K562 (cell line): ENCODE results near the gene ST6GALNAC2. TPM values are rescaled to one million over a fixed set of nuclear protein-coding genes. Genes with fewer than 3 reads are reported as not detected.

Source experiments
- CHCHD3 ChIP-seq: fragments of 250-450 bp; sonication (Bioruptor Pico); IDR thresholded peaks from 2 replicates; pipeline ENCODE4 v2.1.2; 2022; ENCODE audit warnings: mild to moderate bottlenecking
- ELF4 ChIP-seq: fragments of 450-650 bp; formaldehyde crosslinking; IDR thresholded peaks from 2 replicates; pipeline ENCODE4 v1.4.0; 2022; ENCODE audit warnings: missing genetic modification characterization
- ETS2 ChIP-seq: IDR thresholded peaks from 2 replicates; pipeline ENCODE4 v1.6.1; 2016; ENCODE audit warnings: borderline replicate concordance, missing genetic modification characterization, mild to moderate bottlenecking, moderate library complexity, missing compliant biosample characterization; ENCODE audit not compliant: poor library complexity, severe bottlenecking
- HEY1 ChIP-seq: fragments of 250-450 bp; sonication (Bioruptor Pico); IDR thresholded peaks from 2 replicates; pipeline ENCODE4 v1.5.0; 2020; ENCODE audit warnings: mild to moderate bottlenecking, moderate library complexity, borderline replicate concordance
- HNRNPUL1 ChIP-seq: fragments of 200-400 bp; formaldehyde crosslinking; IDR thresholded peaks from 2 replicates; pipeline ENCODE4 v1.6.1; 2017; ENCODE audit warnings: low read length
- MCM3 ChIP-seq: fragments of 450-650 bp; IDR thresholded peaks from 2 replicates; pipeline ENCODE4 v1.6.1; 2016
- NFIC ChIP-seq: fragments of 450-650 bp; IDR thresholded peaks from 2 replicates; pipeline ENCODE4 v1.6.1; 2017; ENCODE audit warnings: mild to moderate bottlenecking, inconsistent platforms
- PTRF ChIP-seq: fragments of 450-650 bp; IDR thresholded peaks from 2 replicates; pipeline ENCODE4 v1.6.1; 2016; ENCODE audit warnings: mild to moderate bottlenecking, missing genetic modification characterization, missing compliant biosample characterization
- RFX5 ChIP-seq: IDR thresholded peaks from 2 replicates; pipeline ENCODE4 v1.6.1; 2011; ENCODE audit warnings: low read depth, mild to moderate bottlenecking, improper control_type of control experiment, low read length
- SMAD4 ChIP-seq: fragments of 250-450 bp; sonication (Bioruptor Pico); conservative IDR thresholded peaks from 2 replicates; pipeline ENCODE4 v1.8.0; 2021; ENCODE audit warnings: inconsistent platforms, mild to moderate bottlenecking, moderate library complexity
- ZNF316 ChIP-seq: fragments of 450-650 bp; IDR thresholded peaks from 2 replicates; pipeline ENCODE4 v1.6.1; 2016
- ZNF408 ChIP-seq: fragments of 250-450 bp; sonication (Bioruptor Pico); IDR thresholded peaks from 2 replicates; pipeline ENCODE4 v1.4.0; 2020; ENCODE audit warnings: low read depth, mild to moderate bottlenecking, moderate library complexity
- ZNF57 ChIP-seq: fragments of 450-650 bp; formaldehyde crosslinking; IDR thresholded peaks from 2 replicates; pipeline ENCODE4 v1.4.0; 2020; ENCODE audit warnings: mild to moderate bottlenecking, moderate library complexity
- polyA plus RNA-seq, 8 experiments: library from polyadenylated mRNA; depleted of rRNA in 4 of 8; stranded (reverse) in 5 of 8; unstranded in 3 of 8; fragments of >200 nt; fragmentation: Nextera tagmentation in 2 of 8; fragmentation: Illumina TruSeq in 1 of 8; extraction: Ambion mirVana in 2 of 8; extraction: Trizol in 1 of 8; gene quantifications; 2 replicates each; pipeline versions ENCODE4 v1.2.1 to v1.2.3, GENCODE V29; 2011 to 2014; ENCODE audit warnings: inconsistent platforms in 1 of 8, missing spikeins in 1 of 8
- total RNA-seq, 7 experiments: library from RNA; depleted of rRNA in 6 of 7; stranded (reverse); fragments of >200 nt in 6 of 7; fragmentation: Illumina TruSeq in 2 of 7; extraction: Trizol in 2 of 7; gene quantifications; 2 replicates each; pipeline versions ENCODE4 v1.2.1 to v1.2.3, GENCODE V29; 2011 to 2021; ENCODE audit warnings: low replicate concordance in 1 of 7
- TF ChIP-seq, protein P1 (sequence below): fragments of 250-450 bp; sonication (Bioruptor Pico); IDR thresholded peaks from 2 replicates; pipeline ENCODE4 v1.8.0; 2021; ENCODE audit warnings: borderline replicate concordance, mild to moderate bottlenecking, moderate library complexity; ENCODE audit not compliant: poor library complexity, severe bottlenecking
- TF ChIP-seq, protein P2 (sequence below): fragments of 200-800 bp; sonication (Bioruptor generic); IDR thresholded peaks from 2 replicates; pipeline ENCODE4 v1.6.1; 2017; ENCODE audit warnings: missing genetic modification characterization, missing compliant biosample characterization
- TF ChIP-seq, protein P3 (sequence below): fragments of 250-450 bp; sonication (Bioruptor Pico); IDR thresholded peaks from 2 replicates; pipeline ENCODE4 v1.5.0; 2020; ENCODE audit warnings: mild to moderate bottlenecking
- TF ChIP-seq, protein P4 (sequence below): sonication (generic); formaldehyde crosslinking; IDR thresholded peaks from 2 replicates; pipeline ENCODE4 v1.8.0; 2022; ENCODE audit warnings: mild to moderate bottlenecking, missing genetic modification reagents
- TF ChIP-seq, protein P5 (sequence below): fragments of 450-650 bp; formaldehyde crosslinking; conservative IDR thresholded peaks from 2 replicates; pipeline ENCODE4 v1.4.0; 2022; ENCODE audit warnings: mild to moderate bottlenecking, missing genetic modification characterization
- TF ChIP-seq, protein P6 (sequence below): fragments of 250-450 bp; sonication (Bioruptor Pico); IDR thresholded peaks from 2 replicates; pipeline ENCODE4 v1.4.0; 2020; ENCODE audit warnings: mild to moderate bottlenecking, moderate library complexity

Gene ST6GALNAC2
- total and polyA plus RNA-seq, 9 of the 15 experiments (the other 6 are each of a cell fraction or from before 2014, with no cell fraction given) = 0.18 TPM; not detected in 8

DNA sequence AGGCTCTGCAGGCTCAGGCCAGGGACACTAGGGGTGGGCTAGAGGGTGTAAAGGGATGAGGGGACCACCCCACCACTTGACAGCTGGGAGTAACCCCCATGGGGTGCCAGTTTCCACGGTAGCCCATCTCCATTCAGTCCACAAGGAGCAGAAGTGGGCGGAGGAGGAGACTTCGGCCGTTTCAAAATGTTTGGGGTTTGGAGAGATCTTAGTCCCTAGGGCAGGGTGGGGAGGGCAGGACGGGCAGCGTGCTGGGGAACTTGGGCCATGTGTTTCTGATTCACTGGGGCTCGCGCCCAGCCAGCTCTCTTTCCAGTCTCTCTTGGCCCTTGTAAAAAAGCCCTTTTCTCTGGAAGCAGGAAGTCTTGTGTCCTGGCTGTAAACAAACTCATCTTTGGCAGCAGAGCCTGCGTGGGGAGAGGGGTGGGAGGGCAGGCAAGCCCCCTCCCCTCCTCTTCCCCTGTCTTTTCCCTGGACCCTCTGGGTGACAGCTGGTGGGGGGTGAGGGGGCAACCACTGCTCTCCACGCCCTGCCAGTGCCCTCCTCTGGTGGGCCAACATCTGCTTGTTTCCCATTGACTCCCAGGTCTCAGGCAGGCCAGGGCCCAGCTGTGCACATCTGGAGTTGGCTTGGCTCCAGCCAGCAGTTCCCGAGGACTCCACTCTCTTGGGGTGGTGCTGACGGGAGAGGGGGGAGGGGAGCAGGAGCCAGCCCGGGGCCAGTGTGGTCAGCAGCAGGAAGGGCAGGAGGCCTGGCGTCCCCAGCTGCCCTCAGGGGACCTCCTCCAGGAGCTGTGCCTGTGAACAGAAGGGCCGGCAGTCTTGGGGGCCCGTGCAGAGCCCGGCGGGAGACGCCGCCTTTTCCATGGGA, 56.2 kb downstream of the ST6GALNAC2 start (continued):
- TF ChIP-seq, protein P1, sequence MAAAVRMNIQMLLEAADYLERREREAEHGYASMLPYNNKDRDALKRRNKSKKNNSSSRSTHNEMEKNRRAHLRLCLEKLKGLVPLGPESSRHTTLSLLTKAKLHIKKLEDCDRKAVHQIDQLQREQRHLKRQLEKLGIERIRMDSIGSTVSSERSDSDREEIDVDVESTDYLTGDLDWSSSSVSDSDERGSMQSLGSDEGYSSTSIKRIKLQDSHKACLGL = no peak
- TF ChIP-seq, protein P2, sequence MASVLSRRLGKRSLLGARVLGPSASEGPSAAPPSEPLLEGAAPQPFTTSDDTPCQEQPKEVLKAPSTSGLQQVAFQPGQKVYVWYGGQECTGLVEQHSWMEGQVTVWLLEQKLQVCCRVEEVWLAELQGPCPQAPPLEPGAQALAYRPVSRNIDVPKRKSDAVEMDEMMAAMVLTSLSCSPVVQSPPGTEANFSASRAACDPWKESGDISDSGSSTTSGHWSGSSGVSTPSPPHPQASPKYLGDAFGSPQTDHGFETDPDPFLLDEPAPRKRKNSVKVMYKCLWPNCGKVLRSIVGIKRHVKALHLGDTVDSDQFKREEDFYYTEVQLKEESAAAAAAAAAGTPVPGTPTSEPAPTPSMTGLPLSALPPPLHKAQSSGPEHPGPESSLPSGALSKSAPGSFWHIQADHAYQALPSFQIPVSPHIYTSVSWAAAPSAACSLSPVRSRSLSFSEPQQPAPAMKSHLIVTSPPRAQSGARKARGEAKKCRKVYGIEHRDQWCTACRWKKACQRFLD (CRISPR knock-in tag) = peak; percentile 79; the same call in 1 of the 2 replicates
- TF ChIP-seq, protein P3, sequence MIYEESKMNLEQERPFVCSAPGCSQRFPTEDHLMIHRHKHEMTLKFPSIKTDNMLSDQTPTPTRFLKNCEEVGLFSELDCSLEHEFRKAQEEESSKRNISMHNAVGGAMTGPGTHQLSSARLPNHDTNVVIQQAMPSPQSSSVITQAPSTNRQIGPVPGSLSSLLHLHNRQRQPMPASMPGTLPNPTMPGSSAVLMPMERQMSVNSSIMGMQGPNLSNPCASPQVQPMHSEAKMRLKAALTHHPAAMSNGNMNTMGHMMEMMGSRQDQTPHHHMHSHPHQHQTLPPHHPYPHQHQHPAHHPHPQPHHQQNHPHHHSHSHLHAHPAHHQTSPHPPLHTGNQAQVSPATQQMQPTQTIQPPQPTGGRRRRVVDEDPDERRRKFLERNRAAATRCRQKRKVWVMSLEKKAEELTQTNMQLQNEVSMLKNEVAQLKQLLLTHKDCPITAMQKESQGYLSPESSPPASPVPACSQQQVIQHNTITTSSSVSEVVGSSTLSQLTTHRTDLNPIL (CRISPR knock-in tag) = no peak; the same call in 1 of the 2 replicates
- no peak; the same call in 1 of the 2 replicates for TF ChIP-seq SMAD4 (CRISPR knock-in tag)
- TF ChIP-seq ZNF57 (CRISPR knock-in tag) = no peak
- peak; percentile 98 for TF ChIP-seq NFIC
- TF ChIP-seq, protein P4, sequence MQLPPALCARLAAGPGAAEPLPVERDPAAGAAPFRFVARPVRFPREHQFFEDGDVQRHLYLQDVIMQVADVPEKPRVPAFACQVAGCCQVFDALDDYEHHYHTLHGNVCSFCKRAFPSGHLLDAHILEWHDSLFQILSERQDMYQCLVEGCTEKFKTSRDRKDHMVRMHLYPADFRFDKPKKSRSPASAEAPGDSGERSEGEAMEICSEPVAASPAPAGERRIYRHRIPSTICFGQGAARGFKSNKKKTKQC (CRISPR knock-in tag) = no peak
- no peak for TF ChIP-seq PTRF (tag)
- TF ChIP-seq CHCHD3 (CRISPR knock-in tag) = no peak
- TF ChIP-seq RFX5 = no peak
- no peak for TF ChIP-seq HNRNPUL1
- TF ChIP-seq HEY1 (CRISPR knock-in tag) = no peak
- no peak for TF ChIP-seq ETS2 (tag)
- TF ChIP-seq, protein P5, sequence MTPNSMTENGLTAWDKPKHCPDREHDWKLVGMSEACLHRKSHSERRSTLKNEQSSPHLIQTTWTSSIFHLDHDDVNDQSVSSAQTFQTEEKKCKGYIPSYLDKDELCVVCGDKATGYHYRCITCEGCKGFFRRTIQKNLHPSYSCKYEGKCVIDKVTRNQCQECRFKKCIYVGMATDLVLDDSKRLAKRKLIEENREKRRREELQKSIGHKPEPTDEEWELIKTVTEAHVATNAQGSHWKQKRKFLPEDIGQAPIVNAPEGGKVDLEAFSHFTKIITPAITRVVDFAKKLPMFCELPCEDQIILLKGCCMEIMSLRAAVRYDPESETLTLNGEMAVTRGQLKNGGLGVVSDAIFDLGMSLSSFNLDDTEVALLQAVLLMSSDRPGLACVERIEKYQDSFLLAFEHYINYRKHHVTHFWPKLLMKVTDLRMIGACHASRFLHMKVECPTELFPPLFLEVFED (CRISPR knock-in tag) = no peak
- TF ChIP-seq ZNF408 (CRISPR knock-in tag) = no peak
- TF ChIP-seq ELF4 = no peak
- TF ChIP-seq, protein P6, sequence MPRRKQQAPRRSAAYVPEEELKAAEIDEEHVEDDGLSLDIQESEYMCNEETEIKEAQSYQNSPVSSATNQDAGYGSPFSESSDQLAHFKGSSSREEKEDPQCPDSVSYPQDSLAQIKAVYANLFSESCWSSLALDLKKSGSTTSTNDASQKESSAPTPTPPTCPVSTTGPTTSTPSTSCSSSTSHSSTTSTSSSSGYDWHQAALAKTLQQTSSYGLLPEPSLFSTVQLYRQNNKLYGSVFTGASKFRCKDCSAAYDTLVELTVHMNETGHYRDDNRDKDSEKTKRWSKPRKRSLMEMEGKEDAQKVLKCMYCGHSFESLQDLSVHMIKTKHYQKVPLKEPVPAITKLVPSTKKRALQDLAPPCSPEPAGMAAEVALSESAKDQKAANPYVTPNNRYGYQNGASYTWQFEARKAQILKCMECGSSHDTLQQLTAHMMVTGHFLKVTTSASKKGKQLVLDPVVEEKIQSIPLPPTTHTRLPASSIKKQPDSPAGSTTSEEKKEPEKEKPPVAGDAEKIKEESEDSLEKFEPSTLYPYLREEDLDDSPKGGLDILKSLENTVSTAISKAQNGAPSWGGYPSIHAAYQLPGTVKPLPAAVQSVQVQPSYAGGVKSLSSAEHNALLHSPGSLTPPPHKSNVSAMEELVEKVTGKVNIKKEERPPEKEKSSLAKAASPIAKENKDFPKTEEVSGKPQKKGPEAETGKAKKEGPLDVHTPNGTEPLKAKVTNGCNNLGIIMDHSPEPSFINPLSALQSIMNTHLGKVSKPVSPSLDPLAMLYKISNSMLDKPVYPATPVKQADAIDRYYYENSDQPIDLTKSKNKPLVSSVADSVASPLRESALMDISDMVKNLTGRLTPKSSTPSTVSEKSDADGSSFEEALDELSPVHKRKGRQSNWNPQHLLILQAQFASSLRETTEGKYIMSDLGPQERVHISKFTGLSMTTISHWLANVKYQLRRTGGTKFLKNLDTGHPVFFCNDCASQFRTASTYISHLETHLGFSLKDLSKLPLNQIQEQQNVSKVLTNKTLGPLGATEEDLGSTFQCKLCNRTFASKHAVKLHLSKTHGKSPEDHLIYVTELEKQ (CRISPR knock-in tag) = no peak
- no peak for TF ChIP-seq ZNF316
- TF ChIP-seq MCM3 = no peak
